ENCODE data around the gene PNPLA1. TPM values are rescaled to one million over a fixed set of nuclear protein-coding genes. Genes with fewer than 3 reads are reported as not detected.

PNPLA1 gene, protein sequence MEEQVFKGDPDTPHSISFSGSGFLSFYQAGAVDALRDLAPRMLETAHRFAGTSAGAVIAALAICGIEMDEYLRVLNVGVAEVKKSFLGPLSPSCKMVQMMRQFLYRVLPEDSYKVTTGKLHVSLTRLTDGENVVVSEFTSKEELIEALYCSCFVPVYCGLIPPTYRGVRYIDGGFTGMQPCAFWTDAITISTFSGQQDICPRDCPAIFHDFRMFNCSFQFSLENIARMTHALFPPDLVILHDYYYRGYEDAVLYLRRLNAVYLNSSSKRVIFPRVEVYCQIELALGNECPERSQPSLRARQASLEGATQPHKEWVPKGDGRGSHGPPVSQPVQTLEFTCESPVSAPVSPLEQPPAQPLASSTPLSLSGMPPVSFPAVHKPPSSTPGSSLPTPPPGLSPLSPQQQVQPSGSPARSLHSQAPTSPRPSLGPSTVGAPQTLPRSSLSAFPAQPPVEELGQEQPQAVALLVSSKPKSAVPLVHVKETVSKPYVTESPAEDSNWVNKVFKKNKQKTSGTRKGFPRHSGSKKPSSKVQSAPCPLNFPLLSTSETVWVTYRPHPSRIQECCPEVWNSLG
- not detected for total RNA-seq

GRCh38 chr6:36269834-36270705, at the start of gene PNPLA1:
Gene PNPLA1, plus strand, starts transcription at chr6:36270060. Its CDS starts 400 bp downstream, at chr6:36270460.
- H3K27ac ChIP-seq = no peak within 1 kb of the TSS
- H3K4me1 ChIP-seq = no peaks in the 10 kb centered on the region
- WGBS, 2 donors = 70 to 76% methylated on average over 23 to 32 of the region's 32 CpGs
- H3K9me3 ChIP-seq = peaks cover 0 to 6% (median 0%) of the 10 kb centered on the region in 3 donors
- TF ChIP-seq, protein P1, sequence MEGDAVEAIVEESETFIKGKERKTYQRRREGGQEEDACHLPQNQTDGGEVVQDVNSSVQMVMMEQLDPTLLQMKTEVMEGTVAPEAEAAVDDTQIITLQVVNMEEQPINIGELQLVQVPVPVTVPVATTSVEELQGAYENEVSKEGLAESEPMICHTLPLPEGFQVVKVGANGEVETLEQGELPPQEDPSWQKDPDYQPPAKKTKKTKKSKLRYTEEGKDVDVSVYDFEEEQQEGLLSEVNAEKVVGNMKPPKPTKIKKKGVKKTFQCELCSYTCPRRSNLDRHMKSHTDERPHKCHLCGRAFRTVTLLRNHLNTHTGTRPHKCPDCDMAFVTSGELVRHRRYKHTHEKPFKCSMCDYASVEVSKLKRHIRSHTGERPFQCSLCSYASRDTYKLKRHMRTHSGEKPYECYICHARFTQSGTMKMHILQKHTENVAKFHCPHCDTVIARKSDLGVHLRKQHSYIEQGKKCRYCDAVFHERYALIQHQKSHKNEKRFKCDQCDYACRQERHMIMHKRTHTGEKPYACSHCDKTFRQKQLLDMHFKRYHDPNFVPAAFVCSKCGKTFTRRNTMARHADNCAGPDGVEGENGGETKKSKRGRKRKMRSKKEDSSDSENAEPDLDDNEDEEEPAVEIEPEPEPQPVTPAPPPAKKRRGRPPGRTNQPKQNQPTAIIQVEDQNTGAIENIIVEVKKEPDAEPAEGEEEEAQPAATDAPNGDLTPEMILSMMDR (IDR thresholded peaks at IDR 0.05) = no peak
- no peak for TF ChIP-seq POLR2A (IDR thresholded peaks at IDR 0.05)
- peaks cover 0 to 5% of the 10 kb centered on the region in 2 donors for H3K27me3 ChIP-seq
- intact Hi-C loops (cut with DNase I) = no loop called here
- DNase-seq (no peak), ATAC-seq (no peak)
- H3K4me3 ChIP-seq = no peak within 1 kb of the TSS
- no peaks in the 10 kb centered on the region for H3K36me3 ChIP-seq (replicated peaks in 1 of 2; ENCODE audit: insufficient read depth in 1 of 2, low read depth in 2 of 2)

DNA sequence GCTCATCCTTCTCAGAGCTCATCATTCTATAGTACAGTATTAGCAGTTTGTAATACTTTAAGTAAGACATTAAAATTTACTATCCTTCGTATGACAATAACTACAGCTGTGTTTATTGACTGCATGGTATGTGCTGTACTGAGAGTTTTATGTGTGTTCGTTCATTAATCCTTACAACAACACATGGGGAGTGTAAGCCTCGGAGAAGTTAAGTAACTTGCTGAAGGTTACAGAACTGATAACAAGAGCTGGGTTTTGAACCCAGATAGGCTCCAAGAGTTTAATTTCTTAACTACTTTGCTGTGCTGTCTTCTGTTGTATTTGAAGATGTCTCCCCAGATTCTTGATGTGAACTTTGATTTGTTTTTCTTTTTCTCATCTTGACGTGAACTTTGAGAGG, 49.6 kb upstream of the PNPLA1 start:
- intact Hi-C loops (cut with DNase I) = no loop called here

GRCh38 chr6:36221674-36222073, 48.2 kb upstream of the PNPLA1 start:
- no peak for TF ChIP-seq POLR2A (IDR thresholded peaks at IDR 0.05)
- Histone ChIP-seq H3K27ac (no peak overlapping the region), H3K4me3 (no peak overlapping the region), H3K36me3 (replicated peaks in 1 of 2; ENCODE audit: insufficient read depth in 1 of 2, low read depth in 2 of 2) (peaks cover 0 to 25% of the 10 kb centered on the region in 2 donors), H3K27me3 (no peaks in the 10 kb centered on the region), H3K4me1 (no peaks in the 10 kb centered on the region), H3K9me3 (no peaks in the 10 kb centered on the region)
- DNase-seq = no peak
- ATAC-seq = no peak
- intact Hi-C loops (cut with DNase I) = no loop called here
- WGBS, 2 donors = 46 to 55% methylated on average over 2 of the region's 2 CpGs

More for the DNA sequence above, 49.6 kb upstream of the PNPLA1 start:
- Histone ChIP-seq H3K27ac (no peak overlapping the region), H3K4me3 (no peak overlapping the region), H3K36me3 (replicated peaks in 1 of 2; ENCODE audit: insufficient read depth in 1 of 2, low read depth in 2 of 2) (peaks cover 4 to 26% of the 10 kb centered on the region in 2 donors), H3K9me3 (no peaks in the 10 kb centered on the region), H3K27me3 (no peaks in the 10 kb centered on the region), H3K4me1 (no peaks in the 10 kb centered on the region)
- TF ChIP-seq, protein P1 (IDR thresholded peaks at IDR 0.05) = no peak
- no peak for TF ChIP-seq POLR2A (IDR thresholded peaks at IDR 0.05)
- WGBS, 2 donors = 52 to 67% methylated on average over 4 of the region's 4 CpGs
- ATAC-seq = no peak
- no peak for DNase-seq

DNA sequence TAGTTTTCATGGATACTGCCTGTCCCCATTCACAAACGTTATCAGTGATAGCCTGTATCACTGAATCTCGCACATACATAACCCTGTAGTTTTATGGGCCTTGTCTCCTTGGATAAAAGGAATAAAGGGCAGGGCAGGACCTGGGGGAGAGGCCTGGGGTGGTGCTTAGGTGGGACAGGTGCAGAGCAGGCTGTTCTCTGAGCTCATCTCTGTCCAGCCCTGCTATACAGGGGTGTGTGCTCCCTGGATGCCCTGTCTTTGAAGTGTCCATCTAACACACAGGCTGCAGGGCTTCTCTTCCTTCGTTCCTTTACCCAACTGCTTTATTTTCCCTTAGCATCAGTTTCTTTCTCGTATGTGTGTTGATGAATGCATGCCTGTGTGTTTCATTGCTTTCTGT, 46.9 kb upstream of the PNPLA1 start:
- Histone ChIP-seq H3K9me3 (no peaks in the 10 kb centered on the region), H3K27ac (no peak overlapping the region), H3K27me3 (no peaks in the 10 kb centered on the region), H3K4me3 (no peak overlapping the region), H3K36me3 (replicated peaks in 1 of 2; ENCODE audit: insufficient read depth in 1 of 2, low read depth in 2 of 2) (peaks cover 0 to 22% of the 10 kb centered on the region in 2 donors), H3K4me1 (no peaks in the 10 kb centered on the region)
- intact Hi-C loops (cut with DNase I) = no loop called here
- 74 to 85% methylated on average over 4 of the region's 4 CpGs for WGBS, 2 donors
- no peak for DNase-seq
- ATAC-seq = no peak
- no peak for TF ChIP-seq POLR2A (IDR thresholded peaks at IDR 0.05)
- TF ChIP-seq, protein P1 (IDR thresholded peaks at IDR 0.05) = no peak

DNA sequence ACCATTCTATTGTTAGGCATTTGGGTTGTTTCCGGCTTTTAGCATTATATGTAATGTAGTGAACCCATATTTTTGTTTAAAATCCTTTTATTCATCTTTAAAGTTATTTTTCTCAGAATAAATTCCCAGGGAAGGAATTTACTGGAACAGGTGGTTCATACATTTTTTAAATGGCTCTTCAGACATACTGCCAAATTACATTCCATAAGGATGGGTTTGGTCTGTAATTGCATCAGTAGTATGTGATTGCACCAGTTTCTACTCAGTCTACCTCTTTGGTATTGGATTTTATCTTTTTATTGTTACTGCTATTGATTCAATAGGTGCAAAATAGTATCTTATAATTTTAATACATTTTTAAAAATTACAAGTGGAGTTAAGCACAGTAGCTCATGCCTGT, 46.2 kb upstream of the PNPLA1 start:
- no peak for TF ChIP-seq POLR2A (IDR thresholded peaks at IDR 0.05)
- TF ChIP-seq, protein P1 (IDR thresholded peaks at IDR 0.05) = no peak
- DNase-seq (no peak), ATAC-seq (no peak)
- no peaks in the 10 kb centered on the region for H3K4me1 ChIP-seq
- H3K27ac ChIP-seq = no peak overlapping the region
- no peaks in the 10 kb centered on the region for H3K9me3 ChIP-seq
- WGBS, 2 donors = 84 to 97% methylated on average over 1 of the region's 1 CpG
- intact Hi-C loops (cut with DNase I) = no loop called here
- no peak overlapping the region for H3K4me3 ChIP-seq
- no peaks in the 10 kb centered on the region for H3K27me3 ChIP-seq
- H3K36me3 ChIP-seq (replicated peaks in 1 of 2; ENCODE audit: insufficient read depth in 1 of 2, low read depth in 2 of 2) = peaks cover 0 to 20% of the 10 kb centered on the region in 2 donors

Measured in body of pancreas (tissue), 4 donors.